COLO668 (cell line): Measurements from ENCODE around the gene HDLBP.

Experiments used
- DNase-seq: peaks from one replicate; lab custom pipeline; 2025; ENCODE audit not compliant: unreplicated experiment; lab: John Stamatoyannopoulos, UW

HDLBP gene

DNA sequence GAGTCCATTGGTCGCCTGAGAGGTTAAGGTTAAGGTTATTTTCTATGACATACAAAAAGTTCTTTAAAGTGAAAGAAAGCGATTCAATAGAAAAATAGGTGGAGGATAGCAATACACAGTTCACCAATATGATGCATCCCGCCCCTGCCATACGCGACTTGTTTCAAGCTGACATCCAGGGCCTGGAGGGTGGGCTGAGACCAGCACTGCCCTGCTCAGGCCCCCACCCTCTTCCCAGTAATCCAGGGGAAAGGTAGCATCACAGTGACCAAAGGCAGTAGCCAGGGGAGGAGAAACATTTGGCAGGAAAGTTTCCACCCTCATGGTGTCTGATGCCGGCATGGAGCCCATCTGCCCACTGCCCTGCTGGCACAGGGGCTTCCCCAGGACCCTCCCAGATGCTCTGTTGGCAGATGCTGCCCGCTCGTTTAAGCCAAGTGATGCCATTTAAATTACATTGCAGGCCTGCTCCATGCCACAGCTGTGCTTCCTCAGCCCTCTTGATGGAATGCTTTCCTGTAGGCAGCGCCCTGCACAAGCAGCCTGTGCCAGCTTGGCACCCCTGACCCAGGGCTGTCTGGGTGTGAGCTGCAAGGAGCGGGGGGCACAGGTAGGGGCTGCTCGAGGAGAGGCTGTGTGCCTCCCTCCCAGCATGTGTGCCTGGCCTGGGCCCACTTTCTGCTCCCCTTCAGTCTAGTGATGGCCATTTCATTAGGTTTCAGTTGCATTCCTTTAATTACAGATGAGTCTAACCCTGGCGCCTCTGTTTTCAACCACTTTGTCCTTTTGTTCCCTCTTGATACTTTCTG is 137.7 kb downstream of the HDLBP start:
- no peak for DNase-seq
